Kidney glomerular epithelial cell (primary cell): ENCODE measurements around the gene ULK1.

Experiments
- DNase-seq: peaks from one replicate; lab custom pipeline; 2025; lab: John Stamatoyannopoulos, UW

ULK1 gene

GRCh38 chr12:131908092-131909080 lies 14.0 kb downstream of the ULK1 start:
- DNase-seq, result no peak

- no peak for DNase-seq
Measured at GRCh38 chr12:131909081-131909751, 14.8 kb downstream of the ULK1 start.

GRCh38 chr12:131909752-131910219 lies 15.4 kb downstream of the ULK1 start:
- no peak for DNase-seq

GRCh38 chr12:131910302-131911027 lies 16.0 kb downstream of the ULK1 start:
- no peak for DNase-seq

GRCh38 chr12:131911028-131911650 lies 16.7 kb downstream of the ULK1 start:
- DNase-seq, result no peak

- DNase-seq, result no peak
Measured at GRCh38 chr12:131911851-131912477, 17.5 kb downstream of the ULK1 start.

- peak; percentile 43 for DNase-seq
Measured at GRCh38 chr12:131912518-131913274, 18.3 kb downstream of the ULK1 start.

- DNase-seq, result no peak
Measured at GRCh38 chr12:131913666-131914065, 19.2 kb downstream of the ULK1 start.

- no peak for DNase-seq
Measured at GRCh38 chr12:131914179-131914702, 19.8 kb downstream of the ULK1 start.

- no peak for DNase-seq
Measured at GRCh38 chr12:131915000-131915689, 20.7 kb downstream of the ULK1 start.

- no peak for DNase-seq
Measured at GRCh38 chr12:131915823-131916222, 21.4 kb downstream of the ULK1 start.

GRCh38 chr12:131916306-131917138 lies 22.1 kb downstream of the ULK1 start:
- no peak for DNase-seq

- DNase-seq, result no peak
Measured at GRCh38 chr12:131917139-131917710, 22.8 kb downstream of the ULK1 start.

- no peak for DNase-seq
Measured at GRCh38 chr12:131917711-131918306, 23.4 kb downstream of the ULK1 start.

GRCh38 chr12:131918311-131919050 lies 24.1 kb downstream of the ULK1 start:
- no peak for DNase-seq

- no peak for DNase-seq
Measured at GRCh38 chr12:131919051-131919347, 24.6 kb downstream of the ULK1 start.

- DNase-seq, result no peak
Measured at GRCh38 chr12:131919366-131920156, 25.1 kb downstream of the ULK1 start.
